A673 (cell line): ENCODE results near the gene QSOX2. TPM values are rescaled to one million over a fixed set of nuclear protein-coding genes. Genes with fewer than 3 reads are reported as not detected.

Experiments used
- BruUV-seq: library from RNA; stranded (reverse); fragments of 400-500 nt; replicated peaks from 2 replicates; lab custom pipeline; 2021; lab: Mats Ljungman, UMichigan
- CTCF ChIA-PET: fragments of 300-600 bp; sonication (Branson Sonifier 250); formaldehyde crosslinking; loops from one replicate; lab custom pipeline; 2022; ENCODE audit warnings: antibody characterized with exemption; lab: Charles Lee
- POLR2A ChIA-PET: fragments of 300-600 bp; sonication (Branson Sonifier 250); formaldehyde crosslinking; loops from one replicate; lab custom pipeline; 2022; ENCODE audit warnings: antibody characterized with exemption; ENCODE audit not compliant: low non-redundant PET; lab: Charles Lee
- DNase-seq: peaks from one replicate; pipeline ENCODE4 v3.0.0-alpha.2; 2015; ENCODE audit warnings: low spot score
- H3K27ac ChIP-seq: fragments of 200-600 bp; sonication (generic); 2 replicates; pipeline ENCODE4 v1.5.1; 2016; ENCODE audit warnings: mixed run types, low read depth, mild to moderate bottlenecking, mixed read lengths, antibody characterized with exemption, low read length; ENCODE audit not compliant: poor library complexity, severe bottlenecking
- H3K27me3 ChIP-seq: fragments of 200-600 bp; sonication (generic); replicated peaks from 2 replicates; pipeline ENCODE4 v1.6.1; 2017; ENCODE audit warnings: mixed run types, low read depth, mild to moderate bottlenecking, mixed read lengths, antibody characterized with exemption, low read length; ENCODE audit not compliant: insufficient read depth, poor library complexity
- H3K36me3 ChIP-seq: fragments of 200-600 bp; sonication (generic); 2 replicates; pipeline ENCODE4 v1.6.1; 2016; ENCODE audit warnings: mixed run types, mild to moderate bottlenecking, mixed read lengths, antibody characterized with exemption, low read length; ENCODE audit not compliant: insufficient read depth, poor library complexity, severe bottlenecking
- H3K4me1 ChIP-seq: fragments of 200-600 bp; sonication (generic); 2 replicates; pipeline ENCODE4 v1.6.1; 2017; ENCODE audit warnings: mixed run types, mild to moderate bottlenecking, mixed read lengths, antibody characterized with exemption, low read length; ENCODE audit not compliant: insufficient read depth, poor library complexity, severe bottlenecking
- H3K4me3 ChIP-seq: fragments of 200-600 bp; sonication (generic); 2 replicates; pipeline ENCODE4 v1.5.1; 2016; ENCODE audit warnings: low read depth, mixed run types, mild to moderate bottlenecking, mixed read lengths, low read length; ENCODE audit not compliant: poor library complexity, severe bottlenecking
- H3K9me3 ChIP-seq: fragments of 200-600 bp; sonication (generic); 2 replicates; pipeline ENCODE4 v1.6.1; 2016; ENCODE audit warnings: mixed run types, low read depth, mild to moderate bottlenecking, mixed read lengths, antibody characterized with exemption, low read length; ENCODE audit not compliant: poor library complexity, severe bottlenecking
- EZH2 ChIP-seq: fragments of 200-600 bp; sonication (generic); IDR thresholded peaks from 2 replicates; pipeline ENCODE4 v1.6.1; 2017; ENCODE audit warnings: borderline replicate concordance, low read depth, mild to moderate bottlenecking, mixed read lengths, antibody characterized with exemption, low read length; ENCODE audit not compliant: poor library complexity, severe bottlenecking
- intact Hi-C: fragments of 100-400 bp; cut with micrococcal nuclease; formaldehyde crosslinking; loops from one replicate; pipeline ENCODE4 v1.10.0; 2022; ENCODE audit not compliant: unreplicated experiment
- total RNA-seq: library from RNA; stranded (reverse); gene quantifications from 2 replicates; pipeline ENCODE4 v1.2.3, GENCODE V29; 2021
- TF ChIP-seq, protein P1 (sequence below): fragments of 300-800, 200-600 bp; sonication (generic); conservative IDR thresholded peaks from 2 replicates; pipeline ENCODE4 v1.5.1; 2017; ENCODE audit warnings: low read depth, mild to moderate bottlenecking, antibody characterized with exemption, low read length, moderate library complexity, mixed read lengths

QSOX2 gene
- total RNA-seq, 1 experiment from 2014 or later: 43.7 TPM

DNA sequence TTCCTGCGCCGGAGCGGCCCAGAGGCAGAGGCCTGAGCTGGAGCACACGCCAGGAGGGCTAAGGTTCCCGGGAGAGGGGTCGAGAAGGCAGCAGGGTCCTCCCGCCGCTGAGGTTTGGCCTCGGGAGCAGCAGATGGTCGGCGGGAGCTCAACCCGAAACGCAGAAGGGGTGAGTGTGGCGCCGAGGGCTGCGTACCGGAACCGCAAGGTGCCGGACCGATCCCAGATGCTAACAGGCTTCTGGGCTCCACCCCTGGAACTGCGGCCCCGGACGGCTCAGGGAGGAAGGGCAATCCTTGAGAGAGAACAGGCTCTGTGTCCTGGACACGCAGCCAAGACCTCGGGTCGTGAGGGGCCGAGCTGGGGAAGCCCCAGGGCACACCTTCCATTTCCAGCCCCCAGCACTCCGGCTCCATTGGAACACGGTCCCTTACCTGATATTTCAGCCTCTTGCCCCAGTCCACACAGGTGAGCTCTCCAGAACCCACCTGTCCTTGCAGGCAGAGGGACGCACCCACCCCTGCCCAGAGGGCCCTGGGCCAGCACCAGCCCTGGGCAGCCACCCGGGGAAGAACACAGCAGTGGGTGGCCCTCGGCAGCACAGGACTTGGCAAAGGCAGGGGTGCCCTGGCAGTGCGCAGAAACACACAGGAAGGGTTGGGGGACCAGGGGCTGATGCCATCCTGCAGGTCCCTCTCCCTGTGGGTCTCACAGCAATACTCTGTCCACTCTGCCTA, 42.0 kb downstream of the QSOX2 start:
- ChIA-PET CTCF (no interaction called here), POLR2A (no interaction called here)

DNA sequence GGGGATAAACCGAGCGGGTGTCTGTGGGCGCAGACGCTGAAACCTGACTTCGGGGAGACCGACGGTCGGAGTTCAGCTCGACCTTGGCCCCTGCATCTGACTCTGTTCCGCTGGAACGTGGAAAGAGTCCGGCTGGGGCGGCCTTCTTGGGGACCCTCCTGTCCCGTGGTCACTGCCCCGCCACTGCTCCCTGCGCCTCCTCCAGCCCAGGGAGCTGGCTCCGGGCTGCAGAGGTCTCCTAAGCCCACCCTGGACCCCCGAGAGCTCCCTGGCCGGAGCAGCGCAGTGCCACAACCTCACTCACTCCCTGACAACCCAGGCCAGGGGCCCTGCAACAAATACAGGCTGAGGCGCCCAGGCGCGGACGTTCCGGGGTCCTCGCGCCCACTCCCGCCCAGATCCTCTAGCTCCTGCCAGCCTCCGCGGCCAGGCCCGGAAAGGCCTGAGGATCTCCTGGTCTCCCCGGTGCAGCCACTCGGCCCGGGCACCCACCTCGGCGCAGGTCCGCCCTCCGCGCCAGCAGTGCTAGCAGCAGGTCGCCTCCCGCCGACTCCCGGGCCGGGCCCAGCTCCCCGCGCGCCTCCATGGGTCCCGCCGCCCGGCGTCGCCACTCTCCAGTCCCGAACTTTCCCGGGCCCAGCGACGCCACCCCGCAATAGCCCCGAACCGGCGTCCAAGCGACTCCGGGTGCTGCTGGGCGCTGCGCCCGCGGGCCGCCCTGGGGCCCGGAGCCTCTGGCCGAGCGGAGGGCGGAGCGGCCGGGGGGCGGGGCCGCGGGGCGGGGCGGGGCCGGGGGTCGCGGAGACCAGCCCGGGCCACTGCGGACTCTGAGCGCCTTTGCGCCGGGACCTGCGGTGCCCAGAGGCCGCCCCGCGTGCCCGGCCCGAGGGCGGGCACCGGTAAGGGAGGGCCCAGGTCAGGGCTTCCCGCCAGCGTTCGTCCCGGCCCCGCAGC, 42.9 kb downstream of the QSOX2 start:
- TF ChIP-seq, protein P1, sequence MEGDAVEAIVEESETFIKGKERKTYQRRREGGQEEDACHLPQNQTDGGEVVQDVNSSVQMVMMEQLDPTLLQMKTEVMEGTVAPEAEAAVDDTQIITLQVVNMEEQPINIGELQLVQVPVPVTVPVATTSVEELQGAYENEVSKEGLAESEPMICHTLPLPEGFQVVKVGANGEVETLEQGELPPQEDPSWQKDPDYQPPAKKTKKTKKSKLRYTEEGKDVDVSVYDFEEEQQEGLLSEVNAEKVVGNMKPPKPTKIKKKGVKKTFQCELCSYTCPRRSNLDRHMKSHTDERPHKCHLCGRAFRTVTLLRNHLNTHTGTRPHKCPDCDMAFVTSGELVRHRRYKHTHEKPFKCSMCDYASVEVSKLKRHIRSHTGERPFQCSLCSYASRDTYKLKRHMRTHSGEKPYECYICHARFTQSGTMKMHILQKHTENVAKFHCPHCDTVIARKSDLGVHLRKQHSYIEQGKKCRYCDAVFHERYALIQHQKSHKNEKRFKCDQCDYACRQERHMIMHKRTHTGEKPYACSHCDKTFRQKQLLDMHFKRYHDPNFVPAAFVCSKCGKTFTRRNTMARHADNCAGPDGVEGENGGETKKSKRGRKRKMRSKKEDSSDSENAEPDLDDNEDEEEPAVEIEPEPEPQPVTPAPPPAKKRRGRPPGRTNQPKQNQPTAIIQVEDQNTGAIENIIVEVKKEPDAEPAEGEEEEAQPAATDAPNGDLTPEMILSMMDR: no peak
- no peak for TF ChIP-seq EZH2
- no peaks in the 10 kb centered on the region for H3K4me1 ChIP-seq
- DNase-seq: no peak
- no peak overlapping the region for H3K4me3 ChIP-seq
- intact Hi-C loops: no loop called here
- no TSS peak for BruUV-seq
- no peaks in the 10 kb centered on the region for H3K9me3 ChIP-seq
- no peaks in the 10 kb centered on the region for H3K36me3 ChIP-seq
- peaks cover 70% of the 10 kb centered on the region for H3K27me3 ChIP-seq
- no peak overlapping the region for H3K27ac ChIP-seq
- CTCF ChIA-PET: no interaction called here
- POLR2A ChIA-PET: no interaction called here

More for the DNA sequence above, 42.0 kb downstream of the QSOX2 start:
- no peaks in the 10 kb centered on the region for H3K36me3 ChIP-seq
- no peaks in the 10 kb centered on the region for H3K4me1 ChIP-seq
- no peak overlapping the region for H3K27ac ChIP-seq
- no peak for DNase-seq
- intact Hi-C loops: no loop called here
- peak; percentile 79 for TF ChIP-seq EZH2
- TF ChIP-seq, protein P1: no peak
- H3K9me3 ChIP-seq: no peaks in the 10 kb centered on the region
- H3K4me3 ChIP-seq: no peak overlapping the region
- BruUV-seq: no TSS peak
- H3K27me3 ChIP-seq: peaks cover 61% of the 10 kb centered on the region

DNA sequence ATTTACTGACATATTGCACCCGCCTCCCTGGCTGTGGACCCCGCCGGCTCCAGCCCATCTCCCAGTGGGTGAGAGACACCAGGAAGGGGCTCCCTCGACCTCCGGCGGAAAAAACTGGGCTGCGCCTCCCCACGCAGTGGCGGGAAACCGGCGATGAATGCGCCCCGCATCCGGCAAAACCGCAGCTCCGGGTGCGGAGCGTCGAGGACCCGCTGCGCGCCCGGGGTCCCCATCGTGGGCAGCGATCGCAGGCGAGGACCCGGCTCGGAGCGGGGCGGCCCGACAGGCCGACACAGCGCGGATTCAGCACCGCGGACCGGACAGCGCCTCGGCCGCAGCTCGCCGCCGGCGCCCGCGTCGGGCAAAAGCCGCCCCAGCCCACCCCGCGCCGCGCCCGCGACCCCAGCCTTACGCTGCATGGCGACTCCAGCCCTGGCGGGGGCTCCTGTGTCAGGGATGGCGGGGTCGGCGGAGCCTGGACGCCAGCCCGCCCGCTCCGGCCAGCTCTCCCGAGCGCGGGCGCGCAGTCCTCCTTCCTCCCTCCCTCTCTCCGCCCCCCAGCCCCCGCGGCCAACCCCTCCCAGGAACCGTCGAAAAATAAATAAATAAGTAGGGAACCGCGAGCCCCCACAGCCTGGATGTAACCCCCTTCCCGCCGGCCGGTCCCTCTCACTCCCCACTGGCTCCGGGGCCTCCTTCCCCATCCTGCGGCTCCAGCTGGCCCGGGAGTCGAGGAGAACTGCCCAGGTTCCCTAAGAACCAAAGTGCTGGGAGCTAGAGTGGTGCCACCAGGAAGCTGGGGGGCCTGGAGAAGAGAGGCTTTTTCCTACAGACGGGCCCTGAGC, 43.8 kb downstream of the QSOX2 start:
- peak; percentile 97 for TF ChIP-seq EZH2
- TF ChIP-seq, protein P1: no peak
- Histone ChIP-seq H3K27ac (no peak overlapping the region), H3K4me1 (no peaks in the 10 kb centered on the region), H3K36me3 (no peaks in the 10 kb centered on the region), H3K9me3 (no peaks in the 10 kb centered on the region), H3K4me3 (no peak overlapping the region), H3K27me3 (peaks cover 79% of the 10 kb centered on the region)
- DNase-seq: no peak
- ChIA-PET CTCF (no interaction called here), POLR2A (no interaction called here)
- intact Hi-C loops: no loop called here
- BruUV-seq: no TSS peak
